Ammon's horn (tissue), 1 donor: ENCODE measurements around the gene RAB14.
"Not testable (repeated sequence)": the region's sequence is repeated elsewhere in the genome, so short reads cannot be mapped to it uniquely, and the experiment has no call there.

Experiments used
- DNase-seq: peaks from one replicate; pipeline ENCODE4 v3.0.0-alpha.2; 2016; ENCODE audit warnings: low spot score

The RAB14 gene

GRCh38 chr9:121156263-121156731 lies 45.4 kb downstream of the RAB14 start:
- no peak for DNase-seq

DNA sequence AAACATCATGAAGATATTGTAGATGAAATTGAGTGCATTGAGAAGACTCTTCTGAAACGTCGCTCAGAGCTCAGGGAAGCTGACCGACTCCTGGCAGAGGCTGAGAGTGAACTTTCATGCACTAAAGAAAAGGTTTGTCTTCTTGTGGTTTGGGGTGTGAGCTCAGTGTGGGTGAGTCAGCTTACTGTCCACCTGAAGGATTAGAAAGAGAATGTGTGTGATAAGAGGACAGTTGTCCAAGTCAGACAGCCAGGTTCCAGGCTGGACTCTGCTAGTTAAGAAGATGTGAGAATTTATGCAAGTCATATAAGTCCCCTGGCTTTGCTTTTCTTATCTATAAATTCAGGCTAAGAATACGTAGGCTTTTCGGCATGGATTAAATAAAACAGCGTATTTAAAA lies 46.9 kb downstream of the RAB14 start:
- DNase-seq, result no peak

GRCh38 chr9:121153642-121154041 lies 48.0 kb downstream of the RAB14 start:
- DNase-seq, result no peak

DNA sequence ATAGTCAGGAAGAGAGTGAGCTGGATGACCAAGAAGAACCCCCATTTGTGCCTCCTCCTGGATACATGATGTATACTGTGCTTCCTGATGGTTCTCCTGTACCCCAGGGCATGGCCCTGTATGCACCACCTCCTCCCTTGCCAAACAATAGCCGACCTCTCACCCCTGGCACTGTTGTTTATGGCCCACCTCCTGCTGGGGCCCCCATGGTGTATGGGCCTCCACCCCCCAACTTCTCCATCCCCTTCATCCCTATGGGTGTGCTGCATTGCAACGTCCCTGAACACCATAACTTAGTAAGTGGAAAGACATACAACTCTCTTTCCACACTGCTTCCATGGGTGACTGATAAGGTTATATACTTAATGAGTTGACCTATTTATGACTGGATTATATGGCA lies 51.5 kb downstream of the RAB14 start:
- no peak for DNase-seq

GRCh38 chr9:121144482-121144881 lies 57.2 kb downstream of the RAB14 start:
- no peak for DNase-seq

DNA sequence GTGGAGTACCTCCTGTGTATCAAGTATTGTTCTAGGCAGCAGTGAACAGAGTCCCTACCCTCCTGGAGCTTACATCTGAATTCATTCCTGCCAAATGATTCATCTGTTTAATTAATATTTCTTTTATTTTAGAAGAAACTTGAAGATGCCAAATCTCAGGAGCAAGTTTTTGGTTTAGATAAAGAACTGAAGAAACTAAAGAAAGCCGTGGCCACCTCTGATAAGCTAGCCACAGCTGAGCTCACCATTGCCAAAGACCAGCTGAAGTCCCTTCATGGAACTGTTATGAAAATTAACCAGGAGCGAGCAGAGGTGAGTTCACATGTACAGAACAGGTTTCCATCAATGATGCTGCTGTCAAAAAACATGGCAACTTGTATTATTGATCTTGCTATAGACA lies 57.9 kb downstream of the RAB14 start:
- DNase-seq, result no peak

- no peak for DNase-seq
Measured at GRCh38 chr9:121141706-121142105, 60.0 kb downstream of the RAB14 start.

DNA sequence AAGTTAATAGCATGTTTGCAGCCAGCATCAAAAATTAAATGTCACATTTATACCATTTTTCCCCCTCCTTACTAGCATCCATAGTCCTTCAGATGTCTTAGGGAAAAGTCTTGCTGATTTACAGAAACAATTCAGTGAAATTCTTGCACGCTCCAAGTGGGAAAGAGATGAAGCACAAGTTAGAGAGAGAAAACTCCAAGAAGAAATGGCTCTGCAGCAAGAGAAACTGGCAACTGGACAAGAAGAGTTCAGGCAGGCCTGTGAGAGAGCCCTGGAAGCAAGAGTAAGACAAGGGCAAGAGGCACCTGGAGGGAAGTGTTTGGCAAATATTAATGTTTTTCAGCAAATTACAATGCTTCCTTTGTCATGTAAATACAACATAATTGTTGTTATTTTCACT lies 60.4 kb downstream of the RAB14 start:
- DNase-seq, result no peak

GRCh38 chr9:121140162-121140561 lies 61.5 kb downstream of the RAB14 start:
- no peak for DNase-seq

GRCh38 chr9:121138973-121139372 lies 62.7 kb downstream of the RAB14 start:
- no peak for DNase-seq

DNA sequence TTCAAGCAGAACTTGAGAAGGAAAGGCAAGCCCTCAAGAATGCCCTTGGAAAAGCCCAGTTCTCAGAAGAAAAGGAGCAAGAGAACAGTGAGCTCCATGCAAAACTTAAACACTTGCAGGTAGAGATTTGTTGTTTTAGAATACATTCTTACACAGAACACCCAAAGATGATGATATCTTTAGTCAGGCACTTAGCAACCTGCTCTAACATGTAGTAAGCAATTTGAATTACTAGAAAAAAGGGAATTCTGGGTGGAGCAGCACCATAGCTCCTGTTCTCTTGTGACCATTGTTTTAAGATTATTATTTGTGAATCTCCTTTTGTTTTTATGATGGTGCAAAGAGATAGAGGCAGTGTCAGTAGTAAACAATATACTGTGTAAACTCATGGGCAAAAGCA lies 63.1 kb downstream of the RAB14 start:
- no peak for DNase-seq

- DNase-seq, result no peak
Measured at GRCh38 chr9:121135642-121136041, 66.0 kb downstream of the RAB14 start.

DNA sequence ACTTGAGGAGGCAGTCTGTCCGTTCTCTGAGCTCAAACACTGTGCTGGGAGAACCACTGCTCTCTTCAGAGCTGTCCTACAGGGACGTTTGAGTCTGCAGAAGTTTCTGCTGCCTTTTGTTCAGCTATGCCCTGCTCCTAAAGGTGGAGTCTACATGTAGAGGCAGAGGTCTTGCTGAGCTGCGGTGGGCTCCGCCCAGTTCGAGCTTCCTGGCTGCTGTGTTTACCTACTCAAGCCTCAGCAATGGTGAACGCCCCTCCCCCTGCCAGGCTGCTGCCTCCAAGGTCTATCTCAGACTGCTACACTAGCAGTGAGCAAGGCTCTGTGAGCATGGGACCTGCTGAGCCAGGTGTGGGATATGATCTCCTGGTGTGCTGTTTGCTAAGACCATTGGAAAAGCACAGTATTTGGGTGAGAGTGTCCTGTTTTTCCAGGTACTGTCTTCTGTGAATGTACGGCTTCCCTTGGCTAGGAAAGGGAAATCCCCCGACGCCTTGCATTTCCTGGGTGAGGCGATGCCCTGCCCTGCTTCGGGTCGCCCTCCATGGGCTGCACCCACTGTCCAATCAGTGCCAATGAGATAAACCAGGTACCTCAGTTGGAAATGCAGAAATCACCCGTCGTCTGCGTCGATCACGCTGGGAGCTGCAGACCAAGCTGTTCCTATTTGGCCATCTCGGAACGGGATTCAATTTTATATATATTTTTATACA lies 68.4 kb downstream of the RAB14 start:
- DNase-seq, result no peak

DNA sequence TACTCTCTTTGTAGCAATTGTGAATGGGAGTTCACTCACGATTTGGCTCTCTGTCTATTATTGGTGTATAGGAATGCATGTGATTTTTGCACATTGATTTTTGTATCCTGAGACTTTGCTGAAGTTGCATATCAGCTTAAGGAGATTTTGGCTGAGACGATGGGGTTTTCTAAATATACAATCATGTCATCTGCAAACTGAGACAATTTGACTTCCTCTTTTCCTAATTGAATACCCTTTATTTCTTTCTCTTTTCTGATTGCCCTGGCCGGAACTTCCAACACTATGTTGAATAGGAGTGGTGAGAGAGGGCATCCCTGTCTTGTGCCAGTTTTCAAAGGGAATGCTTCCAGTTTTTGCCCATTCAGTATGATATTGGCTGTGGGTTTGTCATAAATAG lies 72.3 kb downstream of the RAB14 start:
- DNase-seq, result not testable (repeated sequence)
